Endodermal cell (in vitro differentiated cells): Measurements from ENCODE around the gene CDC123. TPM values are rescaled to one million over a fixed set of nuclear protein-coding genes. Genes with fewer than 3 reads are reported as not detected.

ENCODE experiments used
- DNase-seq: peaks from one replicate; pipeline ENCODE4 v3.0.0-alpha.2; 2017
- H3K27ac ChIP-seq: 2 replicates; pipeline ENCODE4 v1.5.1; 2013; ENCODE audit warnings: mild to moderate bottlenecking, low read depth, low read length, moderate library complexity
- H3K27me3 ChIP-seq: 2 replicates; pipeline ENCODE4 v1.6.1; 2013; ENCODE audit warnings: mild to moderate bottlenecking, low read length, moderate library complexity; ENCODE audit not compliant: insufficient read depth, control insufficient read depth, poor library complexity, severe bottlenecking
- H3K36me3 ChIP-seq: 2 replicates; pipeline ENCODE4 v1.7.0; 2013; ENCODE audit warnings: mild to moderate bottlenecking, low read length, moderate library complexity; ENCODE audit not compliant: control insufficient read depth, insufficient read depth
- H3K4me1 ChIP-seq: one replicate; pipeline ENCODE4 v1.7.0; 2013; ENCODE audit warnings: low read length; ENCODE audit not compliant: control insufficient read depth, insufficient read depth
- H3K4me3 ChIP-seq: 2 replicates; pipeline ENCODE4 v1.5.1; 2013; ENCODE audit warnings: mild to moderate bottlenecking, low read length, moderate library complexity
- H3K9ac ChIP-seq: 2 replicates; pipeline ENCODE4 v1.6.1; 2013; ENCODE audit warnings: mild to moderate bottlenecking, low read length, moderate library complexity; ENCODE audit not compliant: poor library complexity, severe bottlenecking; ENCODE audit errors: extremely low read depth
- H3K9me3 ChIP-seq: 2 replicates; pipeline ENCODE4 v1.6.1; 2013; ENCODE audit warnings: mild to moderate bottlenecking, low read length, moderate library complexity; ENCODE audit not compliant: control insufficient read depth
- H3K27ac Mint-ChIP-seq: 2 replicates; pipeline ENCODE4 v1.8.0; 2020; ENCODE audit warnings: mixed read lengths
- H3K27me3 Mint-ChIP-seq: 2 replicates; pipeline ENCODE4 v1.8.0; 2021; ENCODE audit warnings: mild to moderate bottlenecking, mixed read lengths; ENCODE audit not compliant: insufficient read depth
- H3K36me3 Mint-ChIP-seq: 2 replicates; pipeline ENCODE4 v1.8.0; 2020; ENCODE audit warnings: low read depth, mixed read lengths
- H3K4me1 Mint-ChIP-seq: 2 replicates; pipeline ENCODE4 v1.8.0; 2020; ENCODE audit warnings: mixed read lengths
- H3K4me3 Mint-ChIP-seq: 2 replicates; pipeline ENCODE4 v1.8.0; 2020; ENCODE audit warnings: mild to moderate bottlenecking, moderate library complexity, mixed read lengths
- H3K9me3 Mint-ChIP-seq: 2 replicates; pipeline ENCODE4 v1.8.0; 2020; ENCODE audit warnings: mild to moderate bottlenecking, mixed read lengths
- WGBS, 2 experiments: methylation state at CpG; one replicate each; pipeline versions ENCODE4 v1.1.5 to v1.1.7; 2013; ENCODE audit warnings: missing lambda C conversion rate in 2 of 2, mixed read lengths in 1 of 2; ENCODE audit not compliant: insufficient coverage in 1 of 2, insufficient read length in 1 of 2; 5-methylcytosine and 5-hydroxymethylcytosine counted together
- long read RNA-seq, 4 experiments: library from polyadenylated mRNA in 2 of 4; library from RNA in 1 of 4; library from capped mRNA in 1 of 4; stranded (forward) in 3 of 4; unstranded in 1 of 4; transcript quantifications; one replicate each; pipeline ENCODE4 v2.0.0, GENCODE V29; 2020 to 2021; ENCODE audit warnings: inconsistent platforms in 1 of 4
- polyA plus RNA-seq, 2 experiments: library from polyadenylated mRNA; stranded (reverse); fragments of 50-300 nt; gene quantifications; one replicate each; pipeline ENCODE4 v1.2.3, GENCODE V29; 2013
- total RNA-seq, 2 donors: library from RNA; stranded (reverse); fragmentation: NEBNext Ultra II Directional in 1 of 2; extraction: Animal tissue kit (Norgen Biotek cat#: 25700) in 1 of 2; gene quantifications; 2 replicates in 1 of 2; 3 replicates in 1 of 2; pipeline ENCODE4 v1.2.1, GENCODE V29; 2021
- TF ChIP-seq, protein P1 (sequence below): fragments of 200-600 bp; sonication (generic); conservative IDR thresholded peaks from 2 replicates; pipeline ENCODE4 v1.5.0; 2021; ENCODE audit warnings: antibody characterized with exemption, mild to moderate bottlenecking

Gene CDC123, protein sequence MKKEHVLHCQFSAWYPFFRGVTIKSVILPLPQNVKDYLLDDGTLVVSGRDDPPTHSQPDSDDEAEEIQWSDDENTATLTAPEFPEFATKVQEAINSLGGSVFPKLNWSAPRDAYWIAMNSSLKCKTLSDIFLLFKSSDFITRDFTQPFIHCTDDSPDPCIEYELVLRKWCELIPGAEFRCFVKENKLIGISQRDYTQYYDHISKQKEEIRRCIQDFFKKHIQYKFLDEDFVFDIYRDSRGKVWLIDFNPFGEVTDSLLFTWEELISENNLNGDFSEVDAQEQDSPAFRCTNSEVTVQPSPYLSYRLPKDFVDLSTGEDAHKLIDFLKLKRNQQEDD
- 100 to 1,000 TPM; 104 to 123 TPM for total RNA-seq
- polyA plus RNA-seq (2013, experiment 1 of 2), result 106 TPM
- polyA plus RNA-seq (2013, experiment 2 of 2), result 101 TPM
- long read RNA-seq, experiment 1, transcript CDC123-201 (13 exons, 1,542 nt), result major isoform, 26 of 57 reads
- long read RNA-seq, experiment 1, partial matches to known transcripts, result 17 of 57 reads
- long read RNA-seq, experiment 1, other reads (novel, unspliced or antisense), result 14 of 57 reads
- long read RNA-seq, experiment 2, transcript CDC123-201 (13 exons, 1,542 nt), result major isoform, 210 of 229 reads
- long read RNA-seq, experiment 2, partial matches to known transcripts, result 3 of 229 reads
- long read RNA-seq, experiment 2, other reads (novel, unspliced or antisense), result 15 of 229 reads
- long read RNA-seq, experiment 3, transcript CDC123-201 (13 exons, 1,542 nt), result major isoform, 360 of 392 reads
- long read RNA-seq, experiment 3, partial matches to known transcripts, result 5 of 392 reads
- long read RNA-seq, experiment 3, other reads (novel, unspliced or antisense), result 26 of 392 reads
- long read RNA-seq, experiment 4, transcript CDC123-201 (13 exons, 1,542 nt), result major isoform, 476 of 610 reads
- long read RNA-seq, experiment 4, partial matches to known transcripts, result 109 of 610 reads
- long read RNA-seq, experiment 4, other reads (novel, unspliced or antisense), result 25 of 610 reads

DNA sequence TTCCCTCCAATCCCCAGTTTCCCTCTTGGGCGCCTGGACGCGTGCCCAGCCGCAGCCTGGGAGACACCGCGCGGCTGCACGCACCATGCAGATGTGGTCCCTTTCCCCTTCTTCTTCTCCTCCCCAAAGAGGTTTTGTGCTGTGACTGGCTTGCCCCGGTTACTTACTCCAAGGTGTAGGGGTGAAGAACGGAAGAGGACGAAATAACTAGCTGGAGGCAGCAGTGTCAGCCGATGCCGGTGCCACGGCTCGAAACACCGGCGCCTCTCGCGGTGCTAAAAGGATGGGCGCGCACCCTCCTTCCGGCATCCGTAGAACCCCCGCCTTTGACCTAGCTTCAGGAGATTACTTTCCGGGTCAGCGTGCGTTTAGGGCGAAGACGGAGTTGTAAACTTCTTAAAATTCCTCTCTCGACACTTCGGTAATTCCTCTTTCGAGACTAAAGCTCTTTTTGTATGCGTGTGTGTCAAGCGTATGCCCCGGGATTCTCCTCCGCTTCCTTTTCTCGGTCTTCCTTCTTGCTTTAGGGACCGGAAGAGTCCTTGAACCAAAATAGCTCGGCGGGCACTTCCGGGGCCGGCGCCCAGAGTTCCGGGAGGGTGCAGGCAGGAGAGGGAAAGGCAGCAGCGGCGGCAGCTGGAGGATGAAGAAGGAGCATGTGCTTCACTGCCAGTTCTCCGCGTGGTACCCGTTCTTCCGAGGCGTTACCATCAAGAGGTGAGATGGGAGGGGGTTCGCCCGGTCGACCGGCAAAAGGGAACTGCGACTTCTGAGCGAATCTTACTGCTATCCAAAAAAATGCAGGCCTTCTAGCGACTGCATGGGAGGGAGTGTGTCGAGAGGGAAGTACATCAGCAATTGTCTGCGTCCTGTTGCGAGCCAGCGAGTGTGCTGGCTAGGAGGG lies at the start of gene CDC123, which contains the start of gene NUDT5:
CDC123 (plus strand) TSS at position 586 of the 904 bp plus-strand sequence; CDS start at position 644, 58 bp downstream.
NUDT5 (minus strand) TSS at position 289 of the 904 bp plus-strand sequence. CDS start 9,600 bp downstream, outside the sequence.
- Histone ChIP-seq H3K4me3 (peak within 1 kb of the TSS; percentile 98), H3K9me3 (no peaks in the 10 kb centered on the region), H3K4me1 (no peaks in the 10 kb centered on the region), H3K27me3 (no peaks in the 10 kb centered on the region), H3K36me3 (peaks cover 29% of the 10 kb centered on the region), H3K9ac (peak within 1 kb of the TSS; percentile 81), H3K27ac (peak within 1 kb of the TSS; percentile 33)
- peaks cover 19% of the 10 kb centered on the region for H3K36me3 Mint-ChIP-seq
- DNase-seq, result peak; percentile 96
- no peaks in the 10 kb centered on the region for H3K9me3 Mint-ChIP-seq
- H3K4me1 Mint-ChIP-seq, result peaks cover 11% of the 10 kb centered on the region
- 0% methylated on average over 37 to 62 of the region's 62 CpGs for WGBS, 2 experiments
- no peaks in the 10 kb centered on the region for H3K27me3 Mint-ChIP-seq
- H3K4me3 Mint-ChIP-seq, result peak within 1 kb of the TSS; percentile 88
- TF ChIP-seq, protein P1, sequence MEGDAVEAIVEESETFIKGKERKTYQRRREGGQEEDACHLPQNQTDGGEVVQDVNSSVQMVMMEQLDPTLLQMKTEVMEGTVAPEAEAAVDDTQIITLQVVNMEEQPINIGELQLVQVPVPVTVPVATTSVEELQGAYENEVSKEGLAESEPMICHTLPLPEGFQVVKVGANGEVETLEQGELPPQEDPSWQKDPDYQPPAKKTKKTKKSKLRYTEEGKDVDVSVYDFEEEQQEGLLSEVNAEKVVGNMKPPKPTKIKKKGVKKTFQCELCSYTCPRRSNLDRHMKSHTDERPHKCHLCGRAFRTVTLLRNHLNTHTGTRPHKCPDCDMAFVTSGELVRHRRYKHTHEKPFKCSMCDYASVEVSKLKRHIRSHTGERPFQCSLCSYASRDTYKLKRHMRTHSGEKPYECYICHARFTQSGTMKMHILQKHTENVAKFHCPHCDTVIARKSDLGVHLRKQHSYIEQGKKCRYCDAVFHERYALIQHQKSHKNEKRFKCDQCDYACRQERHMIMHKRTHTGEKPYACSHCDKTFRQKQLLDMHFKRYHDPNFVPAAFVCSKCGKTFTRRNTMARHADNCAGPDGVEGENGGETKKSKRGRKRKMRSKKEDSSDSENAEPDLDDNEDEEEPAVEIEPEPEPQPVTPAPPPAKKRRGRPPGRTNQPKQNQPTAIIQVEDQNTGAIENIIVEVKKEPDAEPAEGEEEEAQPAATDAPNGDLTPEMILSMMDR, result peak; percentile 10
- H3K27ac Mint-ChIP-seq, result peak within 1 kb of the TSS; percentile 96

DNA sequence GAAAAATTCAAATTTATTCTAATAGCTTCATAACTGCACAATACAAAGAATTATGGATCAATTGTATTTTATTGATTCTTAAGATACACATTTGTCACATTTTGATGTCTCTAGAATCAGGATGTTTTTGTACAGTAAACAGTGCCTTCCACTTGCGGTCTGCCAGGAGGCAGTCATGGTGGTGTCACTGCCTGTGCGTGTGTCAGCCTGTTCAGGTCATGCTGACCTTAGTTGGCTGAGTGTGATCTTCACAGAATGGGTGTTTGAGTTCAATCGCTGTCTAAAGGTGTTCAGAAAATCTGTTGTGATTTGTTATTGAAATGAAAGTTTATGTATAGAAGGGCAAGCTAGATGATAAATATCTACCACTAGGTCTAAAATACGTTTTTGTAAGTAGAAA lies 45.8 kb upstream of the CDC123 start:
- no peaks in the 10 kb centered on the region for H3K27me3 ChIP-seq
- no peaks in the 10 kb centered on the region for H3K27me3 Mint-ChIP-seq
- H3K4me3 Mint-ChIP-seq, result no peak overlapping the region
- H3K36me3 Mint-ChIP-seq, result peaks cover 32% of the 10 kb centered on the region
- no peaks in the 10 kb centered on the region for H3K4me1 Mint-ChIP-seq
- TF ChIP-seq, protein P1, result no peak
- H3K36me3 ChIP-seq, result peaks cover 30% of the 10 kb centered on the region
- H3K27ac Mint-ChIP-seq, result no peak overlapping the region
- H3K9me3 ChIP-seq, result no peaks in the 10 kb centered on the region
- H3K9me3 Mint-ChIP-seq, result no peaks in the 10 kb centered on the region
- 73 to 82% methylated on average over 2 to 4 of the region's 4 CpGs for WGBS, 2 experiments
- H3K27ac ChIP-seq, result no peak overlapping the region
- no peak overlapping the region for H3K9ac ChIP-seq
- H3K4me1 ChIP-seq, result no peaks in the 10 kb centered on the region
- no peak for DNase-seq
- no peak overlapping the region for H3K4me3 ChIP-seq
